HEK293 (cell line): ENCODE data around the gene VANGL1.

Experiments
- CTCF ChIA-PET: fragments of 350-600 bp; formaldehyde crosslinking; extraction: SDS; loops from one replicate; lab custom pipeline; 2021; ENCODE audit warnings: antibody characterized with exemption; lab: Yijun Ruan, JAX
- POLR2A ChIA-PET: fragments of 300-600 bp; formaldehyde crosslinking; extraction: SDS; loops from one replicate; lab custom pipeline; 2020; ENCODE audit warnings: antibody characterized with exemption, inconsistent platforms; lab: Yijun Ruan, JAX
- H3K27ac ChIP-seq: fragments of 200-500 bp; sonication (Bioruptor generic); 2 replicates; pipeline ENCODE4 v1.5.1; 2014; ENCODE audit warnings: low read depth, low read length, control low read depth, inconsistent platforms; ENCODE audit errors: extremely low read depth
- H3K36me3 ChIP-seq, 2 experiments: fragments of 200-500 bp in 1 of 2; sonication (Bioruptor generic) in 1 of 2; 1 replicate in 1 of 2; 2 replicates in 1 of 2; pipeline ENCODE4 v1.5.1; 2014 to 2017; ENCODE audit warnings: inconsistent platforms in 2 of 2, low read length in 2 of 2; ENCODE audit not compliant: control insufficient read depth in 2 of 2, insufficient read depth in 1 of 2
- H3K4me1 ChIP-seq: fragments of 200-500 bp; sonication (Bioruptor generic); 2 replicates; pipeline ENCODE4 v1.5.1; 2014; ENCODE audit warnings: mild to moderate bottlenecking, low read length, inconsistent platforms; ENCODE audit not compliant: control insufficient read depth, insufficient read depth
- H3K4me3 ChIP-seq: 2 replicates; pipeline ENCODE4 v1.5.1; 2011; ENCODE audit warnings: low read depth, mild to moderate bottlenecking, control low read depth, low read length, moderate library complexity
- H3K9me3 ChIP-seq: fragments of 200-500 bp; sonication (Bioruptor generic); 2 replicates; pipeline ENCODE4 v1.5.1; 2014; ENCODE audit warnings: low read depth, low read length, inconsistent platforms; ENCODE audit not compliant: control insufficient read depth, insufficient read depth
- IKZF3 ChIP-seq: fragments of 450-650 bp; IDR thresholded peaks from 2 replicates; pipeline ENCODE4 v1.5.0; 2018; ENCODE audit warnings: missing biosample characterization, mild to moderate bottlenecking, missing genetic modification characterization, moderate library complexity
- KLF7 ChIP-seq: fragments of 450-650 bp; formaldehyde crosslinking; IDR thresholded peaks from 2 replicates; pipeline ENCODE4 v1.5.1; 2016; ENCODE audit warnings: missing biosample characterization, missing genetic modification characterization, borderline replicate concordance
- OSR2 ChIP-seq: fragments of 450-650 bp; formaldehyde crosslinking; IDR thresholded peaks from 2 replicates; pipeline ENCODE4 v1.5.1; 2016; ENCODE audit warnings: missing biosample characterization, missing genetic modification characterization
- PBX3 ChIP-seq: sonication (generic); formaldehyde crosslinking; IDR thresholded peaks from 2 replicates; pipeline ENCODE4 v1.8.1; 2022; ENCODE audit warnings: mild to moderate bottlenecking, moderate library complexity, missing genetic modification reagents
- PRDM1 ChIP-seq: fragments of 450-650 bp; formaldehyde crosslinking; IDR thresholded peaks from 2 replicates; pipeline ENCODE4; 2016; ENCODE audit warnings: missing biosample characterization, missing genetic modification characterization
- PRDM10 ChIP-seq: fragments of 450-650 bp; formaldehyde crosslinking; IDR thresholded peaks from 2 replicates; pipeline ENCODE4 v1.5.1; 2016; ENCODE audit warnings: missing biosample characterization, missing genetic modification characterization
- SP7 ChIP-seq: fragments of 450-650 bp; formaldehyde crosslinking; IDR thresholded peaks from 2 replicates; pipeline ENCODE4 v1.5.1; 2016; ENCODE audit warnings: missing biosample characterization, missing genetic modification characterization
- TSHZ1 ChIP-seq: fragments of 450-650 bp; formaldehyde crosslinking; IDR thresholded peaks from 2 replicates; pipeline ENCODE4 v1.5.1; 2016; ENCODE audit warnings: missing biosample characterization, missing genetic modification characterization, borderline replicate concordance
- YY2 ChIP-seq: fragments of 450-650 bp; formaldehyde crosslinking; IDR thresholded peaks from 2 replicates; pipeline ENCODE4 v1.5.1; 2016; ENCODE audit warnings: missing biosample characterization, missing genetic modification characterization
- ZBTB8A ChIP-seq: fragments of 450-650 bp; formaldehyde crosslinking; IDR thresholded peaks from 2 replicates; pipeline ENCODE4 v1.5.1; 2016; ENCODE audit warnings: missing biosample characterization, missing genetic modification characterization
- ZIC2 ChIP-seq: fragments of 450-650 bp; formaldehyde crosslinking; IDR thresholded peaks from 2 replicates; pipeline ENCODE4 v1.5.1; 2016; ENCODE audit warnings: missing biosample characterization, missing genetic modification characterization
- ZNF341 ChIP-seq: fragments of 450-650 bp; formaldehyde crosslinking; IDR thresholded peaks from 2 replicates; pipeline ENCODE4; 2016; ENCODE audit warnings: low read depth, missing biosample characterization, missing genetic modification characterization
- ZNF488 ChIP-seq: fragments of 450-650 bp; formaldehyde crosslinking; IDR thresholded peaks from 2 replicates; pipeline ENCODE4 v1.5.1; 2016; ENCODE audit warnings: missing biosample characterization, missing genetic modification characterization
- ZNF518A ChIP-seq: fragments of 450-650 bp; formaldehyde crosslinking; conservative IDR thresholded peaks from 2 replicates; pipeline ENCODE4 v1.5.1; 2016; ENCODE audit warnings: low read depth, missing biosample characterization, missing genetic modification characterization
- ZNF600 ChIP-seq: fragments of 450-650 bp; formaldehyde crosslinking; IDR thresholded peaks from 2 replicates; pipeline ENCODE4 v1.5.1; 2016; ENCODE audit warnings: missing biosample characterization, missing genetic modification characterization
- ZNF639 ChIP-seq: fragments of 450-650 bp; formaldehyde crosslinking; IDR thresholded peaks from 2 replicates; pipeline ENCODE4 v1.5.1; 2016; ENCODE audit warnings: missing biosample characterization, missing genetic modification characterization

Gene VANGL1

GRCh38 chr1:115671176-115671934 is 29.6 kb downstream of the VANGL1 start:
- ChIA-PET POLR2A (no interaction called here), CTCF (interaction anchor here (1.9 kb wide), 1 partner anchor 35 kb away, joined by 9 read pairs; no protein-coding TSS in a partner anchor)
- 0 out of 2 replicates have a peak, but pooled peaks have one; percentile 18 for TF ChIP-seq IKZF3 (tag by site-specific recombination)
- TF ChIP-seq PRDM10: no peak; the same call in 1 of the 2 replicates
- TF ChIP-seq YY2 (tag by site-specific recombination): peak; percentile 56; the same call in 1 of the 2 replicates
- peak; percentile 93 for TF ChIP-seq ZIC2
- 0 out of 2 replicates have a peak, but pooled peaks have one; percentile 25 for TF ChIP-seq ZBTB8A (tag by site-specific recombination)
- TF ChIP-seq ZNF600 (tag by site-specific recombination): peak; percentile 86
- peak; percentile 64 for TF ChIP-seq SP7 (tag by site-specific recombination)
- no peak for TF ChIP-seq ZNF341
- TF ChIP-seq OSR2 (tag by site-specific recombination): peak; percentile 65
- Histone ChIP-seq H3K4me3 (no peak overlapping the region), H3K36me3 (peaks cover 0 to 30% of the 10 kb centered on the region in 2 experiments; a peak in 1 of 3 replicates), H3K27ac (peak overlapping the region; percentile 41; the same call in 1 of the 2 replicates), H3K9me3 (no peaks in the 10 kb centered on the region), H3K4me1 (peaks cover 13% of the 10 kb centered on the region)

- POLR2A ChIA-PET: no interaction called here
- Histone ChIP-seq H3K4me3 (no peak overlapping the region), H3K27ac (no peak overlapping the region), H3K4me1 (peaks cover 17% of the 10 kb centered on the region), H3K36me3 (peaks cover 0 to 19% of the 10 kb centered on the region in 2 experiments; a peak in 1 of 3 replicates), H3K9me3 (no peaks in the 10 kb centered on the region)
- CTCF ChIA-PET: no interaction called here
- no peak for TF ChIP-seq PRDM1 (tag by site-specific recombination)
- TF ChIP-seq TSHZ1 (tag by site-specific recombination): no peak
- TF ChIP-seq KLF7 (tag by site-specific recombination): no peak
- TF ChIP-seq ZNF488: no peak
- TF ChIP-seq ZNF518A: no peak
- TF ChIP-seq PBX3 (CRISPR knock-in tag): no peak
- no peak for TF ChIP-seq ZNF639 (tag by site-specific recombination)
These were observed 30.6 kb downstream of the VANGL1 start for GRCh38 chr1:115672224-115673009.
